ENCODE results near the gene PSAP.
"Not testable (repeated sequence)": the region's sequence is repeated elsewhere in the genome, so short reads cannot be mapped to it uniquely, and the experiment has no call there.

The PSAP gene

GRCh38 chr10:71850743-71851464, at the start of gene PSAP:
Gene PSAP, minus strand, starts transcription at chr10:71851251. Its CDS starts 30 bp downstream, at chr10:71851221.
- DNase-seq (ENCODE audit: low read depth in 2 of 2), result peak; percentile 93 to 98

- DNase-seq (ENCODE audit: low read depth in 2 of 2), result no peak
These were observed 49.6 kb upstream of the PSAP start for GRCh38 chr10:71900441-71901180.

GRCh38 chr10:71899665-71900412, 48.8 kb upstream of the PSAP start:
- DNase-seq (ENCODE audit: low read depth in 2 of 2), result no peak

- DNase-seq (ENCODE audit: low read depth in 2 of 2), result not testable (repeated sequence)
These were observed 47.3 kb upstream of the PSAP start for GRCh38 chr10:71898346-71898745.

- no peak for DNase-seq (ENCODE audit: low read depth in 2 of 2)
These were observed 42.9 kb upstream of the PSAP start for GRCh38 chr10:71893920-71894319.

GRCh38 chr10:71893258-71893815, 42.3 kb upstream of the PSAP start:
- no peak for DNase-seq (ENCODE audit: low read depth in 2 of 2)

- DNase-seq (ENCODE audit: low read depth in 2 of 2), result no peak
These were observed 40.4 kb upstream of the PSAP start for GRCh38 chr10:71891437-71891836.

GRCh38 chr10:71889388-71889987, 38.4 kb upstream of the PSAP start:
- no peak for DNase-seq (ENCODE audit: low read depth in 2 of 2)

- peak; percentile 45 to 59 for DNase-seq (ENCODE audit: low read depth in 2 of 2)
These were observed 37.8 kb upstream of the PSAP start for GRCh38 chr10:71888623-71889387.

- no peak for DNase-seq (ENCODE audit: low read depth in 2 of 2)
These were observed 37.2 kb upstream of the PSAP start for GRCh38 chr10:71888248-71888622.

- no peak for DNase-seq (ENCODE audit: low read depth in 2 of 2)
These were observed 36.7 kb upstream of the PSAP start for GRCh38 chr10:71887743-71888142.

- DNase-seq (ENCODE audit: low read depth in 2 of 2), result no peak
These were observed 32.0 kb upstream of the PSAP start for GRCh38 chr10:71882813-71883659.

GRCh38 chr10:71881647-71882355, 30.8 kb upstream of the PSAP start:
- no peak for DNase-seq (ENCODE audit: low read depth in 2 of 2)

- DNase-seq (ENCODE audit: low read depth in 2 of 2), result not testable (repeated sequence)
These were observed 30.2 kb upstream of the PSAP start for GRCh38 chr10:71881307-71881624.

- DNase-seq (ENCODE audit: low read depth in 2 of 2), result no peak
These were observed 29.6 kb upstream of the PSAP start for GRCh38 chr10:71880425-71881306.

- no peak for DNase-seq (ENCODE audit: low read depth in 2 of 2)
These were observed 27.4 kb upstream of the PSAP start for GRCh38 chr10:71878327-71879034.

GRCh38 chr10:71877821-71878220, 26.8 kb upstream of the PSAP start:
- no peak for DNase-seq (ENCODE audit: low read depth in 2 of 2)

Measured in stimulated activated CD4-positive, alpha-beta T cell treated with anti-CD3 and anti-CD28 coated beads, Interleukin-12 subunit alpha, Interleukin-12 subunit beta, amount 100 ng/mL, for 24 hours (primary cell).